CD14-positive monocyte (primary cell): ENCODE results near the gene CIITA. TPM values are rescaled to one million over a fixed set of nuclear protein-coding genes. Genes with fewer than 3 reads are reported as not detected.
"Not testable (repeated sequence)": the region's sequence is repeated elsewhere in the genome, so short reads cannot be mapped to it uniquely, and the experiment has no call there.

Experiments used
- DNase-seq, 3 donors: peaks; one replicate each; pipeline ENCODE4 v3.0.0-alpha.2; 2011 to 2022
- H2AFZ ChIP-seq: 2 replicates; pipeline ENCODE4 v1.6.0; 2012; ENCODE audit warnings: mild to moderate bottlenecking, low read depth, low read length, inconsistent platforms; ENCODE audit not compliant: insufficient read depth, poor library complexity, severe bottlenecking
- H3K27ac ChIP-seq, 2 donors: 1 replicate in 1 of 2; 2 replicates in 1 of 2; pipeline ENCODE4 v1.5.1; 2012 to 2013; ENCODE audit warnings: low read length in 2 of 2, control low read depth in 1 of 2, inconsistent platforms in 1 of 2, low read depth in 1 of 2, mild to moderate bottlenecking in 1 of 2
- H3K27me3 ChIP-seq, 2 donors: one replicate each; pipeline versions ENCODE4 v1.6.0 to v1.6.1; 2011 to 2013; ENCODE audit warnings: low read length in 2 of 2; ENCODE audit not compliant: control insufficient read depth in 2 of 2, insufficient read depth in 2 of 2
- H3K36me3 ChIP-seq, 2 donors: replicated peaks in 1 of 2; 1 replicate in 1 of 2; 2 replicates in 1 of 2; pipeline versions ENCODE4 v1.5.1 to v1.6.1; 2012 to 2013; ENCODE audit warnings: low read length in 2 of 2, control low read depth in 1 of 2, inconsistent platforms in 1 of 2, mild to moderate bottlenecking in 1 of 2; ENCODE audit not compliant: insufficient read depth in 2 of 2, control insufficient read depth in 1 of 2
- H3K4me1 ChIP-seq, 2 donors: 1 replicate in 1 of 2; 2 replicates in 1 of 2; pipeline versions ENCODE4 v1.5.1 to v1.6.1; 2012 to 2013; ENCODE audit warnings: low read length in 2 of 2, control low read depth in 1 of 2, inconsistent platforms in 1 of 2, mild to moderate bottlenecking in 1 of 2, moderate library complexity in 1 of 2; ENCODE audit not compliant: insufficient read depth in 2 of 2, control insufficient read depth in 1 of 2
- H3K4me2 ChIP-seq: replicated peaks from 2 replicates; pipeline ENCODE3; 2012; ENCODE audit warnings: low read length, moderate library complexity, mild to moderate bottlenecking; ENCODE audit not compliant: poor library complexity, severe bottlenecking; ENCODE audit errors: extremely low read depth
- H3K4me3 ChIP-seq, 3 experiments: fragments of 200-600 bp in 1 of 3; sonication (generic) in 1 of 3; replicated peaks in 1 of 3; 1 replicate in 2 of 3; 2 replicates in 1 of 3; pipeline ENCODE4 v1.5.1; 2011 to 2013; ENCODE audit warnings: low read length in 3 of 3, mild to moderate bottlenecking in 3 of 3, control low read depth in 2 of 3, low read depth in 2 of 3, inconsistent platforms in 1 of 3, moderate library complexity in 1 of 3
- H3K79me2 ChIP-seq: 2 replicates; pipeline ENCODE4 v1.6.0; 2012; ENCODE audit warnings: mild to moderate bottlenecking, control low read depth, inconsistent platforms, low read length, moderate library complexity; ENCODE audit not compliant: insufficient read depth
- H3K9ac ChIP-seq: 2 replicates; pipeline ENCODE4 v1.6.0; 2017; ENCODE audit warnings: low read length, mild to moderate bottlenecking; ENCODE audit not compliant: insufficient read depth, poor library complexity, severe bottlenecking
- H3K9me3 ChIP-seq, 2 donors: replicated peaks in 1 of 2; 1 replicate in 1 of 2; 2 replicates in 1 of 2; pipeline versions ENCODE4 v1.5.1 to v1.6.1; 2012 to 2013; ENCODE audit warnings: low read length in 2 of 2, control low read depth in 1 of 2; ENCODE audit not compliant: control insufficient read depth in 1 of 2, insufficient read depth in 1 of 2
- H4K20me1 ChIP-seq: 2 replicates; pipeline ENCODE4 v1.6.0; 2012; ENCODE audit warnings: mild to moderate bottlenecking, low read length, control low read depth, moderate library complexity; ENCODE audit not compliant: insufficient read depth
- H3K27ac Mint-ChIP-seq, 7 donors: one replicate each; pipeline ENCODE4 v1.8.0; 2020; ENCODE audit warnings: mild to moderate bottlenecking in 7 of 7, mixed read lengths in 7 of 7, moderate library complexity in 6 of 7, inconsistent platforms in 2 of 7
- H3K27me3 Mint-ChIP-seq, 3 donors: one replicate each; pipeline ENCODE4 v1.8.0; 2021 to 2022; ENCODE audit warnings: low read depth in 3 of 3, mild to moderate bottlenecking in 3 of 3, mixed read lengths in 3 of 3, moderate library complexity in 3 of 3, inconsistent platforms in 1 of 3
- H3K36me3 Mint-ChIP-seq, 2 donors: one replicate each; pipeline ENCODE4 v1.8.0; 2020; ENCODE audit warnings: mixed read lengths in 2 of 2, inconsistent platforms in 1 of 2, mild to moderate bottlenecking in 1 of 2
- H3K4me1 Mint-ChIP-seq: one replicate; pipeline ENCODE4 v1.8.0; 2020; ENCODE audit warnings: mild to moderate bottlenecking, mixed read lengths
- H3K4me3 Mint-ChIP-seq, 2 donors: one replicate each; pipeline ENCODE4 v1.8.0; 2020; ENCODE audit warnings: mild to moderate bottlenecking in 2 of 2, mixed read lengths in 2 of 2, moderate library complexity in 1 of 2
- H3K9me3 Mint-ChIP-seq, 7 donors: one replicate each; pipeline ENCODE4 v1.8.0; 2020 to 2022; ENCODE audit warnings: mixed read lengths in 7 of 7, mild to moderate bottlenecking in 6 of 7, moderate library complexity in 6 of 7, inconsistent platforms in 2 of 7
- CTCF ChIP-seq: fragments of 200-600 bp; IDR thresholded peaks from one replicate; pipeline ENCODE4 v1.8.0; 2022; ENCODE audit warnings: antibody characterized with exemption, mild to moderate bottlenecking
- WGBS: methylation state at CpG from one replicate; pipeline ENCODE4 v1.1.5; 2013; ENCODE audit warnings: missing lambda C conversion rate; ENCODE audit not compliant: insufficient coverage; 5-methylcytosine and 5-hydroxymethylcytosine counted together
- intact Hi-C, 2 donors: fragments of 100-400 bp; cut with micrococcal nuclease; formaldehyde crosslinking; loops; one replicate each; pipeline versions ENCODE4 v1.15.0 to v1.15.1; 2023
- polyA plus RNA-seq, 3 donors: library from polyadenylated mRNA; depleted of rRNA in 1 of 3; unstranded in 2 of 3; stranded (reverse) in 1 of 3; fragments of 300-500 nt in 2 of 3; fragments of >200 nt in 1 of 3; fragmentation: Illumina TruSeq in 2 of 3; gene quantifications; 1 replicate in 2 of 3; 2 replicates in 1 of 3; pipeline ENCODE4 v1.2.3, GENCODE V29; 2012 to 2021

The CIITA gene
- polyA plus RNA-seq, 3 donors, result 15.6 to 178 (median 22.1) TPM

GRCh38 chr16:10923146-10923649 is 46.2 kb downstream of the CIITA start:
- Histone ChIP-seq H2AFZ (no peak overlapping the region), H3K9me3 (no peaks in the 10 kb centered on the region), H3K4me2 (no peak overlapping the region), H3K27me3 (no peaks in the 10 kb centered on the region), H4K20me1 (peaks cover 99% of the 10 kb centered on the region), H3K27ac (no peak overlapping the region), H3K4me1 (peaks cover 9 to 12% of the 10 kb centered on the region in 2 donors), H3K4me3 (no peak overlapping the region), H3K36me3 (peaks cover 92 to 100% of the 10 kb centered on the region in 2 donors), H3K9ac (no peak overlapping the region), H3K79me2 (no peaks in the 10 kb centered on the region)
- 97% methylated on average over 4 of the region's 10 CpGs for WGBS
- H3K27ac Mint-ChIP-seq, result peak overlapping the region in 2 of 7 donors; percentile 51 to 66
- no peak overlapping the region for H3K4me3 Mint-ChIP-seq
- intact Hi-C loops, result loop anchor here in 1 of 2 donors (5.0 kb wide), 1 partner anchor 406 kb away; no protein-coding TSS in a partner anchor
- TF ChIP-seq CTCF, result no peak
- DNase-seq, result no peak
- peaks cover 0 to 2% (median 0%) of the 10 kb centered on the region in 7 donors for H3K9me3 Mint-ChIP-seq
- peaks cover 15% of the 10 kb centered on the region for H3K4me1 Mint-ChIP-seq
- peaks cover 82 to 99% of the 10 kb centered on the region in 2 donors for H3K36me3 Mint-ChIP-seq
- peaks cover 0 to 2% (median 0%) of the 10 kb centered on the region in 3 donors for H3K27me3 Mint-ChIP-seq

GRCh38 chr16:10923650-10924214 is 46.7 kb downstream of the CIITA start:
- Histone ChIP-seq H3K4me3 (no peak overlapping the region), H3K9me3 (no peaks in the 10 kb centered on the region), H2AFZ (no peak overlapping the region), H4K20me1 (peaks cover 99% of the 10 kb centered on the region), H3K9ac (no peak overlapping the region), H3K27ac (no peak overlapping the region), H3K4me2 (no peak overlapping the region), H3K79me2 (no peaks in the 10 kb centered on the region), H3K36me3 (peaks cover 89 to 100% of the 10 kb centered on the region in 2 donors), H3K27me3 (no peaks in the 10 kb centered on the region), H3K4me1 (peaks cover 4 to 7% of the 10 kb centered on the region in 2 donors)
- TF ChIP-seq CTCF, result no peak
- peaks cover 10% of the 10 kb centered on the region for H3K4me1 Mint-ChIP-seq
- peaks cover 79 to 99% of the 10 kb centered on the region in 2 donors for H3K36me3 Mint-ChIP-seq
- H3K27ac Mint-ChIP-seq, result peak overlapping the region in 3 of 7 donors; percentile 32 to 74 (median 51)
- WGBS, result 96% methylated on average over 14 of the region's 14 CpGs
- H3K4me3 Mint-ChIP-seq, result no peak overlapping the region
- H3K9me3 Mint-ChIP-seq, result peaks cover 0 to 2% (median 0%) of the 10 kb centered on the region in 7 donors
- intact Hi-C loops, result loop anchor here in 1 of 2 donors (5.0 kb wide), 1 partner anchor 406 kb away; no protein-coding TSS in a partner anchor
- no peak for DNase-seq
- peaks cover 0 to 3% (median 0%) of the 10 kb centered on the region in 3 donors for H3K27me3 Mint-ChIP-seq

- peaks cover 68 to 90% of the 10 kb centered on the region in 2 donors for H3K36me3 Mint-ChIP-seq
- H3K9me3 Mint-ChIP-seq, DNase-seq, H3K9ac ChIP-seq, H3K4me3 Mint-ChIP-seq, H3K4me2 ChIP-seq, H2AFZ ChIP-seq, H3K9me3 ChIP-seq, H3K27me3 Mint-ChIP-seq, intact Hi-C loops, H3K27me3 ChIP-seq, H3K79me2 ChIP-seq, H3K27ac ChIP-seq, H3K4me3 ChIP-seq: not testable (repeated sequence)
- no CpG with 5 or more reads among the region's 3 CpGs for WGBS
- peaks cover 74 to 89% of the 10 kb centered on the region in 2 donors for H3K36me3 ChIP-seq
- peaks cover 22% of the 10 kb centered on the region for H3K4me1 Mint-ChIP-seq
- H4K20me1 ChIP-seq, result peaks cover 99% of the 10 kb centered on the region
- H3K4me1 ChIP-seq, result peaks cover 11 to 12% of the 10 kb centered on the region in 2 donors
- H3K27ac Mint-ChIP-seq, result peak overlapping the region in 1 of 7 donors; percentile 54
Measured at GRCh38 chr16:10925285-10925684, 48.3 kb downstream of the CIITA start.
